ENCODE measurements around the gene PRAME.
"Not testable (repeated sequence)": the region's sequence is repeated elsewhere in the genome, so short reads cannot be mapped to it uniquely, and the experiment has no call there.

Gene PRAME
- total RNA-seq, result 0 reads per million in 2 experiments

GRCh38 chr22:22558972-22559603, at the start of gene PRAME:
Gene PRAME (minus strand): TSS chr22:22559265. CDS start chr22:22556832, 2,433 bp downstream.
- DNase-seq (ENCODE audit: low read depth), result peak; percentile 48

DNA sequence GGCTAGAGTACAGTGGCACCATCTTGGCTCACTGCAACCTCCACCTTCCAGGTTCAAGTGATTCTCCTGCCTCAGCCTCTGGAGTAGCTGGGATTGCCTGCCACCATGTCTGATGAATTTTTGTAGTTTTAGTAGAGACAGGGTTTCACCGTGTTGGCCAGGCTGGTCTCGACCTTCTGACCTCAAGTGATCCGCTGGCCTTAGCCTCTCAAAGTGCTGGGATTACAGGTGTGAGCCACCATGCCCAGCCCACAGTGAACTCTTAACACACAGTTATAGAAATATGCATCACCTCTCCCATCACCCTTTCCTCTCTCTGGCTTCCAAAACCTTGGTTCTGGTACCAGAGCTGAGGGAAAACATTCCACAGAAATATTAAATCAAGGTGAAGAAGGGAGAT, 49.0 kb upstream of the PRAME start:
- not testable (repeated sequence) for DNase-seq (ENCODE audit: low read depth)

DNA sequence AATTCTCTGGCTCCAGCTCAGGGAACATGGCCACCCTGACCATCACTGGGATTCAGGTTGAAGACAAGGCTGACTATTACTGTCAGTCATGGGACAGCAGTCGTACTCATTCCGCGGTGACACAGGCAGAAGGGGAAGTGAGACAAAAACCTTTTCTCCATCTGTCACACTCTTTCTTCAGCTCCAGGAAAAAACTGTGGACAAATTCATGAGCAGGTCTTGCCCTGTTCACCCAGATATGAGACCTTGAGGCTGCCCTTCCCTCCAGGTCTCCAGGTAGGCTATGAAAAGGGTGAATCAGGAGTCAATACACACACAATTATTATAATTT, 46.0 kb upstream of the PRAME start:
- no peak for DNase-seq (ENCODE audit: low read depth)

DNA sequence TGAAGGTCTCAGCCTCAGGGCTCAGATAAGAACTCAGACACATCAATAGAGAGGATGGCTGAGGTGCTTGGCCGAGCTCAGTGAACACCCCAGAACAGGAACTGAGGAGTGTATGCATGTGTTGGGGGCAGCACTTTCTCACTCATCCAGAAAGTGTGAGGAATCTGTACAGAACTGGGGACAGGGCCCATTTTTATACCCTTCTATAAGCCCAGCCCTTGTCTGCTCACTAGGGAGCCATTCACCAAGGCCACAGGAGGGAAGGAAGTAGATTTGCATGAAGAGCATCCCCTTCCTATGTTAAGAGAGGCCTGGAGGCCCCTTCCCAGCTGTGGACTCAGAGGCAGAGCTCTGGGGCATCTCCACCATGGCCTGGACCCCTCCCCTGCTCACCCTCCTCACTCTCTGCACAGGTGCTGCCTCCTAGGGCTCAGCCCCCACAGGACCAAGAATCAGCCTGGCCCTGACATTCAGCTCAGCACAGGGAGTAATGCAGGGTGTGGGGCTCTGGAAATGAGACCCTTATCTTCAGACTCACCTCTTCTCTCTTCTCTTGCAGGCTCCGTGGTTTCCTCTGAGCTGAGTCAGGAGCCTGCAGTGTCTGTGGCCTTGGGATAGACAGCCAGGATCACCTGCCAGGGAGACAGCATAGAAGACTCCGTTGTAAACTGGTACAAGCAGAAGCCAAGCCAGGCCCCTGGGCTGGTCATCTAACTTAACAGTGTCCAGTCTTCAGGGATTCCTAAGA, 45.4 kb upstream of the PRAME start:
- no peak for DNase-seq (ENCODE audit: low read depth)

GRCh38 chr22:22603470-22603947, 44.4 kb upstream of the PRAME start:
- no peak for DNase-seq (ENCODE audit: low read depth)

DNA sequence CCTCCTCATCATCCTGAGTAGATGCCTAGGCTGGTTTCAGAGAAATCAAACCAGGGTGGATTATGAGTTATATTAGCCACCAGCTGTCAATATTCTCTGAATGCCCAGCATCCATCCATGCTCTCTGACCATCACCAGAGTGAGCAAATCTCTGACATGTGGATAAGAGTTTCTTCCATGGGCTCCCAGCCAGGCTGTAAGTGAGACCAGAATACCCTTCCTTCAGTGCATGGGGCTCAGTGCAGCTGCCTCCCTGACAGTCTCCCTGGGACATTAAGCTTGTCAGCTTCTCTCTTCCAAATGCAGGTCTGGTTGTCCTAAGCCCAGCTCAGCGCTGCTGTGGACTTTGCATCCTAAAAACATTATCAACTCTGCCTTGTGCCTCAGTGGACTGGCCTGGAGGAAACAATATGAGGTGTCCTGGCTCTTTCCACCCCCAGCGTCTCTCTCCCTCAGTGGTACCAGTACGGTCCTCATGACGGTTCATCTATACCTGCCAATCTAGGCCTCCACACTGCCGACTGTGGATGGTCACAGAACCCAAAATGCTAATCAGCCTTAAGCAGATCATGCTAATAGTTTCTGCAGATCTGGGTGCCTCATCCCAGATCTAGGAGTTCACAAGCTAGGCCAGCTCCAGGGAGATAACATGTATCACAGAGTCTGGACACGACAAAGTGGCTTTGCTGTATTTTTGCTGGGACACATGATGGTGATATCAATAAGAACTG, 41.6 kb upstream of the PRAME start:
- no peak for DNase-seq (ENCODE audit: low read depth)

DNA sequence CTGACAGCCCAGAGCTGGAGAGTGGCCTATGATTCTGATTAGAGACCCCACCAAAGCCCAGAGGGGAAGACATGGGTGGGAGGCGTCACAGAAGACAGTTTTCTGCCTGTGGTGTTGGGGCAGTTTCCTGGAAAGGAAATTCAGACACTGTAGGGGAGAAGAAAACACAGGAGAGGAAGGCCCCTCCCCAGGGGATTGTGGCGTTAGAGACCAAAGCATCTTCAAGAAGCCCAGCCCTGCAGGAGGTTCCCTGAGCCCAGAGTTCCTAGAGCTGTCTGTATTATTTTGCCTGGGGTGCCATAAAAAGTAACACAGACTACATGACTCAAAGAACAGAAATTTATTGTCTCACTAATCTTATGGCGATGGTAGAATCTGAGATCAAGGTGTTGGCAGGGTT, 40.2 kb upstream of the PRAME start:
- no peak for DNase-seq (ENCODE audit: low read depth)

DNA sequence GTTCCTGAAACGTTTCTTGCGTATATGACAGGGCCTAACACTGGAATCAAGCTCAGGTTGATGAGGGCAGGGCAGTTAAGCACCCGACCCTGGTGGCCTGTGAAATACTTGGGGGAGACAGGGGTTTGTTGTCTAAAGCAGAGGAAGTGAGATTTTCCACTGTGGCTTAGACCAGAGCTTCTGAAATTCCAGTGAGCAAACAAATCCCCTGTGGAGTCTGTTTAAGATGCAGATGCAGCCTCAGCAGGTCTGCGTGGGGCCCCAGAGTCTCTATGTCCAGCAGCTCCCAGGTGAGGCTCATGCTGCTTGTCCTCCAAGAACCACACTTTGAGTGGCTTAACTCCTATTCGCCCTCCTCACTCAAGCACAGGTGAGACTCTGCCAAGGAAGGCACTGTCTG, 39.1 kb upstream of the PRAME start:
- no peak for DNase-seq (ENCODE audit: low read depth)

GRCh38 chr22:22595001-22595835, 36.2 kb upstream of the PRAME start:
- DNase-seq (ENCODE audit: low read depth), result no peak

DNA sequence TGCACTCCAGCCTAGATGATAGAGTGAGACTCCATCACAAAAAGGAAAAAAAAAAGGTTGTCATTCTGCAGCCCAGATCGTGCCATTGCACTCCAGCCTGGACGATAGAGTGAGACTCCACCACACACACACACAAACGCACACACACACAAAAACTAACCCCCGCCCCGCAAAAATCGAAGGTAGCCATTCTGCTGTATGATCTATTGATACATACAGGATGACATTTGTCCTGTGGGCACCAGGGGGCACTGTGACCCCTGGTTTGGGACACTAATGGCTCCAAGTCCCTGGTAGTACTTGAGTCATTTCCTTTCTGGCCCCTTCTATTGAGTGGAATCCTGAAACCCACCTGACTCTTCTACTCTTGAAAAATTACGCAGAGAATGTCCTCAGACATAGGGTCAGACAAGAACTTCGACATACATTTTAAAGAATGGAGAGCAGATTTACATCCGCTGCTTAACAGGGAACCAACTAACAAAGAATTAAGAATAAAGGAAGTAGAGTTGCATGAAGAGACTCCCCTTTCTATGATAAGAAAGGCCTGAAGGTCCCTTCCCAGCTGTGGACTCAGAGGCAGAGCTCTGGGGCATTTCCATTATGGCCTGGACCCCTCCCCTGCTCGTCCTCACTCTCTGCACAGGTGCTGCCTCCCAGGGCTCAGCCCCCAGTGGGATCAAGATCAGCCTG, 35.0 kb upstream of the PRAME start:
- peak; percentile 40 for DNase-seq (ENCODE audit: low read depth)

- no peak for DNase-seq (ENCODE audit: low read depth)
These were observed 34.2 kb upstream of the PRAME start for GRCh38 chr22:22593250-22593649.

DNA sequence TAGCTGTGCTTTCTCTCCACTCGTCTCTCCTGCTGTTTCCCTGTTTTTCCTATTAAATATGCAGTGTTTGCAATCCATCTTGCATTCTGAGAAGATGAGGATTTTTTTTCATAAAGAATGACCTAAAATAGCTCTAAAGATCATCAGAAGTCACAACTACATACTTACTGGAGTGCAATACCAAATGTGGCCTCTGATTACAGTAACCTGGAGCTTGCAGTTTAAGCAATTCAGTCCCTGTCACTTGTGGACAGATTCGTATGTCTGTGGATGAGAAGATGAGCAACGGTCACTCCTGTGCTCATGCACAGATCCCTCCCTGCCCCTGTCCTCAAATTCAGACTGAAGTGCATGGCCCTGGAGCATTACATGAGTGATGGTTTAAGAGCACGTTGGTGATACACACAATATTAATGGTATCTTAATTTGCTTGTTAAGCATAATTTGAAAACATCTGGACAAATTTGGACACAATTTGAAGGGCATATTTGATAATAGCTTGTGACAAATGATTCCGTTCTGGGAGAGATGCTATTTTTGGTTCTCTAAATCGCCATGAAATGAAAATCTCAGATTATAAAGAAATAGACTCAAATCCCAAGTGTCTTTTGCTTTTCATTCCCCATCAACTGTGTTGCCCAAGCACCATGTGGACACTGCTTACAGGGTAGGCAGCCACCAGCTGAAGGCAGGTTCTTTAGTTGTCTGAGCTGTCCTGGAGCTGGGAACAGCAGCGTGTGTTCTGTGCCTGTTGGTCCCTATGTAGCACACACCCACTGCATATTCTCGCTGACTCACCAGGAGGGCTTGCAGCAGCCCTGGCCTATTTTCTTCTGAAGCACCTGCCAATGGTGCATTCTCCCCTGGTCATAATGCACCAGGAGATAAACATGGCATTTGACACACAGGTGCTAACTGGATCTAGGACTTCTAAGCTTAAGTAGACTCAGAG, 32.6 kb upstream of the PRAME start:
- no peak for DNase-seq (ENCODE audit: low read depth)

DNA sequence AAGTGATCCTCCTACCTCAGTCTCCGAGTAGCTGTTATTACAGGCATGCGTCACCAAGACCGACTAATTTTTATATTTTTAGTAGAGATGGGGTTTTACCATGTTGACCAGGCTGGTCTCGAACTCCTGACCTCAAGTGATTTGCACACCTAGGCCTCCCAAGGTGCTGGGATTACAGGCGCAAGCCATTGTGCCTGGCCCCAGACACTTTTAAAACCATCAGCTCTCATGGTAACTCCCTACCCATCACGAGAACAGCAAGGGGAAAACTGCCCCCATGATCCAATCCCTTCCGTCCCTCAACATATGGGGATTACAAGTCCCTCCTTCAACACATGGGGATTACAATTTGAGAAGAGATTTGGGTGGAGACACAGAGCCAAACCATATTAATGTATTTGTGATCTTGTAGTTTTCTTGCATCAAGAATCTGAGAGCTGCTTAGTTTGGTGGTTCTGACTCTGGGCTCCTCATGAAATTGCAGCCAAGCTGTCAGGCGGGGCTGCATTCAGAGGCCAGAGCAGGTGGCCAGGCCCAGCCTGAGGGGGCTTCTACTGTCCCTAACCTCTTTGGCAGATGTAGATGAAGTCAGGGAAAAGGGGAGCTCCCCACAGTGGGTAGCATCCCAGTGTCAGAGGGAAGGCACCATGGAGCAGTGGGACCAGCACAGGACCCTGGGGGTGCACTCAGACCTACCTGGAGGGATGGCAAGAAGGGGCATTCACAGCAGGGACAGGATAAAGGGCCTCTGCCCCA, 31.2 kb upstream of the PRAME start:
- no peak for DNase-seq (ENCODE audit: low read depth)

GRCh38 chr22:22588485-22589164, 29.6 kb upstream of the PRAME start:
- no peak for DNase-seq (ENCODE audit: low read depth)

DNA sequence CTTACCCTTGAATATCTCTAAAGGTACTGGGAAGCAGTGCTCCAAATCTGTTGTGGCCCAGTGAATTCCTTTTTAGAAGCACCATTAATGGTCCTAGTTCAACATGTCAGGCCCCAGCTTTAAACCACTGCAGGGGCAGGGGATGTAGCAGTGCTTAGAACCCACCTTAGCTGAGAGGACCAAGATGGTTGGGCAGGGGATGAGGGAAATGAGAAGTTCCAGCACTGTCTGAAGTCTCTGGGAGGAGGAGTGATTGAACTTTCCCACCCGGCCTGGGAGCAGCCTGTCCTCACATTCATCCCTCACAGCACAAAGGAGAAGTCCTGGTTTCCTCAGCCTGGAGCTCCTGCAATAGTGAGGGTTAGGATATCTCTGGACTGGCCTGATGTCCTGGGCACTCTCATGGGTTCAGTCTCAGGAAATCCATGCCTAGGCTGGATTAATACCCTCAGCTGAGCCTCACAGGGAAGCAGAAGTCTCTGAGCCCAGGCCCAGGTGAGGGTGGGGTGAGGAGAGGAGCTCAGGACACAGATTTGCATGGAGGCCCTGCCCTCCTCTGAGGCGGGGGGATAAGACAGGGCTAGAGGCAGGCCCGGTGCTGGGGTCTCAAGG, 28.6 kb upstream of the PRAME start:
- DNase-seq (ENCODE audit: low read depth), result no peak

DNA sequence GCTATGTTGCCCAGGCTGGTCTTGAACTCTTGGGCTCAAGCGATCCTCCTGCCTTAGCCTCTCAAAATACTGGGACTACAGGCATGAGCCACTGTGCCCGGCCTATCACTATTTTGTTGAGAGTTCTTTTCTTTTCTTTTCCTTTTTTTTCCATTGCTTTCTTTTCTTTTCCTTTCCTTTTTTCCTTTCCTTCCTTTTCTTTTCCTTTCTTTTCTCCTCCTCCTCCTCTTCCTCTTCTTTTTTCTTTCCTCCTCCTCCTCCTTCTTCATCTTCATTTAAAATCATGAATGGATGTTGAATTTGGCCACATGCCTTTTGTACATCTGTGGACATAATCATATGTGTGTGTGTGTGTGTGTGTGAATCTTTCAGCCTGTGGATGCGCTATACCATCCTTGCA, 25.7 kb upstream of the PRAME start:
- DNase-seq (ENCODE audit: low read depth), result no peak

DNA sequence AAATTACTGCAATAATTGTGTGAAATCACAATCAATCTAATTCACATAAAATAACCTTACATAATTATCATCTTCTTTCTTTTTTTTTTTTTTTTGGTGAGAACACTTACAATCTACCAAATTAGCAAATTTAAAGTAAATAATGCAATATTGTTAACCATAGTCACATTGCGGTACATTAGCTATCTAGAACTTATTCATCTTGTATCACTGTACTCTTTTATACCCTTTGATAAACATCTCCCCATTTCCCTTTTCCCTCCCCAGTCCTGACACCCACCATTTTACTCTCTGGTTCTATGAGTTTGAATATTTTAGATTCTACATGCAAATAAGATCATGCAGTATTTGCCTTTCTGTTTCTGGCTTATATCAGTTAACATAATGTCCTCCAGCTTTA, 24.0 kb upstream of the PRAME start:
- DNase-seq (ENCODE audit: low read depth), result no peak

- not testable (repeated sequence) for DNase-seq (ENCODE audit: low read depth)
These were observed 22.5 kb upstream of the PRAME start for GRCh38 chr22:22581524-22581923.

All from T follicular helper cell (primary cell).